Measurements from ENCODE around the gene ARAF. TPM values are rescaled to one million over a fixed set of nuclear protein-coding genes. Genes with fewer than 3 reads are reported as not detected.

ARAF gene
- total and polyA plus RNA-seq, 2 of the 8 experiments (the other 6 are each of a cell fraction or from before 2014, with no cell fraction given) = 39.0 to 45.2 TPM

DNA sequence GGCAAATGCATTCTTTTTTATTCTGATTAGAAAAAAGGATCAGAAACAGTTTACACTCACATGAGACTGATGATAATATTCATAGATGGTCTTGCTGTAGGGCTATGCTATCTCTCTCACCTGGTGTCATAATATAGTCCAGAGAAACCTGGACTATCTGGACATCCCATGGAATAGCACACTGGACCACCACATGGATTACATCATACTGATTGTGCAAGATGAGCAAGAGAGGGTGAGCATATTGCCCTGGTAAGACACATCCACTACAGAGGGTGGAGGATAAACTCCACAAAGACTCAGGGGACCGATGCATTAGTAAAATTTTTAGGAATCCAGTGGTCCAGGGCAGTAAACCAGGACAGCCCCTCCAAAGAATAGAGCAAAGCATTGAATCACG, 50.5 kb downstream of the ARAF start (continued):
- TF ChIP-seq, protein P1, sequence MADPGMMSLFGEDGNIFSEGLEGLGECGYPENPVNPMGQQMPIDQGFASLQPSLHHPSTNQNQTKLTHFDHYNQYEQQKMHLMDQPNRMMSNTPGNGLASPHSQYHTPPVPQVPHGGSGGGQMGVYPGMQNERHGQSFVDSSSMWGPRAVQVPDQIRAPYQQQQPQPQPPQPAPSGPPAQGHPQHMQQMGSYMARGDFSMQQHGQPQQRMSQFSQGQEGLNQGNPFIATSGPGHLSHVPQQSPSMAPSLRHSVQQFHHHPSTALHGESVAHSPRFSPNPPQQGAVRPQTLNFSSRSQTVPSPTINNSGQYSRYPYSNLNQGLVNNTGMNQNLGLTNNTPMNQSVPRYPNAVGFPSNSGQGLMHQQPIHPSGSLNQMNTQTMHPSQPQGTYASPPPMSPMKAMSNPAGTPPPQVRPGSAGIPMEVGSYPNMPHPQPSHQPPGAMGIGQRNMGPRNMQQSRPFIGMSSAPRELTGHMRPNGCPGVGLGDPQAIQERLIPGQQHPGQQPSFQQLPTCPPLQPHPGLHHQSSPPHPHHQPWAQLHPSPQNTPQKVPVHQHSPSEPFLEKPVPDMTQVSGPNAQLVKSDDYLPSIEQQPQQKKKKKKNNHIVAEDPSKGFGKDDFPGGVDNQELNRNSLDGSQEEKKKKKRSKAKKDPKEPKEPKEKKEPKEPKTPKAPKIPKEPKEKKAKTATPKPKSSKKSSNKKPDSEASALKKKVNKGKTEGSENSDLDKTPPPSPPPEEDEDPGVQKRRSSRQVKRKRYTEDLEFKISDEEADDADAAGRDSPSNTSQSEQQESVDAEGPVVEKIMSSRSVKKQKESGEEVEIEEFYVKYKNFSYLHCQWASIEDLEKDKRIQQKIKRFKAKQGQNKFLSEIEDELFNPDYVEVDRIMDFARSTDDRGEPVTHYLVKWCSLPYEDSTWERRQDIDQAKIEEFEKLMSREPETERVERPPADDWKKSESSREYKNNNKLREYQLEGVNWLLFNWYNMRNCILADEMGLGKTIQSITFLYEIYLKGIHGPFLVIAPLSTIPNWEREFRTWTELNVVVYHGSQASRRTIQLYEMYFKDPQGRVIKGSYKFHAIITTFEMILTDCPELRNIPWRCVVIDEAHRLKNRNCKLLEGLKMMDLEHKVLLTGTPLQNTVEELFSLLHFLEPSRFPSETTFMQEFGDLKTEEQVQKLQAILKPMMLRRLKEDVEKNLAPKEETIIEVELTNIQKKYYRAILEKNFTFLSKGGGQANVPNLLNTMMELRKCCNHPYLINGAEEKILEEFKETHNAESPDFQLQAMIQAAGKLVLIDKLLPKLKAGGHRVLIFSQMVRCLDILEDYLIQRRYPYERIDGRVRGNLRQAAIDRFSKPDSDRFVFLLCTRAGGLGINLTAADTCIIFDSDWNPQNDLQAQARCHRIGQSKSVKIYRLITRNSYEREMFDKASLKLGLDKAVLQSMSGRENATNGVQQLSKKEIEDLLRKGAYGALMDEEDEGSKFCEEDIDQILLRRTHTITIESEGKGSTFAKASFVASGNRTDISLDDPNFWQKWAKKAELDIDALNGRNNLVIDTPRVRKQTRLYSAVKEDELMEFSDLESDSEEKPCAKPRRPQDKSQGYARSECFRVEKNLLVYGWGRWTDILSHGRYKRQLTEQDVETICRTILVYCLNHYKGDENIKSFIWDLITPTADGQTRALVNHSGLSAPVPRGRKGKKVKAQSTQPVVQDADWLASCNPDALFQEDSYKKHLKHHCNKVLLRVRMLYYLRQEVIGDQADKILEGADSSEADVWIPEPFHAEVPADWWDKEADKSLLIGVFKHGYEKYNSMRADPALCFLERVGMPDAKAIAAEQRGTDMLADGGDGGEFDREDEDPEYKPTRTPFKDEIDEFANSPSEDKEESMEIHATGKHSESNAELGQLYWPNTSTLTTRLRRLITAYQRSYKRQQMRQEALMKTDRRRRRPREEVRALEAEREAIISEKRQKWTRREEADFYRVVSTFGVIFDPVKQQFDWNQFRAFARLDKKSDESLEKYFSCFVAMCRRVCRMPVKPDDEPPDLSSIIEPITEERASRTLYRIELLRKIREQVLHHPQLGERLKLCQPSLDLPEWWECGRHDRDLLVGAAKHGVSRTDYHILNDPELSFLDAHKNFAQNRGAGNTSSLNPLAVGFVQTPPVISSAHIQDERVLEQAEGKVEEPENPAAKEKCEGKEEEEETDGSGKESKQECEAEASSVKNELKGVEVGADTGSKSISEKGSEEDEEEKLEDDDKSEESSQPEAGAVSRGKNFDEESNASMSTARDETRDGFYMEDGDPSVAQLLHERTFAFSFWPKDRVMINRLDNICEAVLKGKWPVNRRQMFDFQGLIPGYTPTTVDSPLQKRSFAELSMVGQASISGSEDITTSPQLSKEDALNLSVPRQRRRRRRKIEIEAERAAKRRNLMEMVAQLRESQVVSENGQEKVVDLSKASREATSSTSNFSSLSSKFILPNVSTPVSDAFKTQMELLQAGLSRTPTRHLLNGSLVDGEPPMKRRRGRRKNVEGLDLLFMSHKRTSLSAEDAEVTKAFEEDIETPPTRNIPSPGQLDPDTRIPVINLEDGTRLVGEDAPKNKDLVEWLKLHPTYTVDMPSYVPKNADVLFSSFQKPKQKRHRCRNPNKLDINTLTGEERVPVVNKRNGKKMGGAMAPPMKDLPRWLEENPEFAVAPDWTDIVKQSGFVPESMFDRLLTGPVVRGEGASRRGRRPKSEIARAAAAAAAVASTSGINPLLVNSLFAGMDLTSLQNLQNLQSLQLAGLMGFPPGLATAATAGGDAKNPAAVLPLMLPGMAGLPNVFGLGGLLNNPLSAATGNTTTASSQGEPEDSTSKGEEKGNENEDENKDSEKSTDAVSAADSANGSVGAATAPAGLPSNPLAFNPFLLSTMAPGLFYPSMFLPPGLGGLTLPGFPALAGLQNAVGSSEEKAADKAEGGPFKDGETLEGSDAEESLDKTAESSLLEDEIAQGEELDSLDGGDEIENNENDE (IDR thresholded peaks at IDR 0.05; ENCODE audit: insufficient replicate concordance, low read length) = no peak
- TF ChIP-seq RNF2 (IDR thresholded peaks at IDR 0.05; ENCODE audit: borderline replicate concordance, low read depth, low read length, missing control alignments, poor library complexity, severe bottlenecking) (no peak), RFX5 (IDR thresholded peaks at IDR 0.05; ENCODE audit: borderline replicate concordance, low read depth, low read length) (no peak)

All from H1 (cell line).